Activated T-helper 2 cell treated with anti-CD3 and anti-CD28 coated beads, Interferon-gamma antibody, Interleukin-2, Interleukin-4, amounts not matched to agents 10 μg/mL and 5 μg/mL and 100 μg/mL, durations not matched to agents 14 hours and 24 hours and 36 hours (primary cell): ENCODE results near the gene PRLH. TPM values are rescaled to one million over a fixed set of nuclear protein-coding genes. Genes with fewer than 3 reads are reported as not detected.

Experiments
- DNase-seq: peaks from one replicate; pipeline ENCODE4 v3.0.0; 2021; ENCODE audit warnings: low spot score
- H3K27ac Mint-ChIP-seq: one replicate; pipeline ENCODE4 v1.8.0; 2021; ENCODE audit warnings: mixed read lengths
- H3K27me3 Mint-ChIP-seq: one replicate; pipeline ENCODE4 v1.8.0; 2021; ENCODE audit warnings: low read depth, mixed read lengths
- H3K36me3 Mint-ChIP-seq: one replicate; pipeline ENCODE4 v1.8.0; 2021; ENCODE audit warnings: low read depth, mixed read lengths
- H3K4me1 Mint-ChIP-seq: one replicate; pipeline ENCODE4 v1.8.0; 2021; ENCODE audit warnings: low read depth, mixed read lengths
- H3K4me3 Mint-ChIP-seq: one replicate; pipeline ENCODE4 v1.8.0; 2021; ENCODE audit warnings: low read depth, mild to moderate bottlenecking, moderate library complexity, mixed read lengths
- H3K9me3 Mint-ChIP-seq: one replicate; pipeline ENCODE4 v1.8.0; 2021; ENCODE audit warnings: mixed read lengths
- intact Hi-C: fragments of 100-400 bp; cut with micrococcal nuclease; formaldehyde crosslinking; loops from one replicate; pipeline ENCODE4 v1.15.1; 2023
- total RNA-seq: library from RNA; stranded (reverse); gene quantifications from 2 replicates; pipeline ENCODE4 v1.2.3, GENCODE V29; 2022

PRLH gene
- not detected in 2 replicates for total RNA-seq

DNA sequence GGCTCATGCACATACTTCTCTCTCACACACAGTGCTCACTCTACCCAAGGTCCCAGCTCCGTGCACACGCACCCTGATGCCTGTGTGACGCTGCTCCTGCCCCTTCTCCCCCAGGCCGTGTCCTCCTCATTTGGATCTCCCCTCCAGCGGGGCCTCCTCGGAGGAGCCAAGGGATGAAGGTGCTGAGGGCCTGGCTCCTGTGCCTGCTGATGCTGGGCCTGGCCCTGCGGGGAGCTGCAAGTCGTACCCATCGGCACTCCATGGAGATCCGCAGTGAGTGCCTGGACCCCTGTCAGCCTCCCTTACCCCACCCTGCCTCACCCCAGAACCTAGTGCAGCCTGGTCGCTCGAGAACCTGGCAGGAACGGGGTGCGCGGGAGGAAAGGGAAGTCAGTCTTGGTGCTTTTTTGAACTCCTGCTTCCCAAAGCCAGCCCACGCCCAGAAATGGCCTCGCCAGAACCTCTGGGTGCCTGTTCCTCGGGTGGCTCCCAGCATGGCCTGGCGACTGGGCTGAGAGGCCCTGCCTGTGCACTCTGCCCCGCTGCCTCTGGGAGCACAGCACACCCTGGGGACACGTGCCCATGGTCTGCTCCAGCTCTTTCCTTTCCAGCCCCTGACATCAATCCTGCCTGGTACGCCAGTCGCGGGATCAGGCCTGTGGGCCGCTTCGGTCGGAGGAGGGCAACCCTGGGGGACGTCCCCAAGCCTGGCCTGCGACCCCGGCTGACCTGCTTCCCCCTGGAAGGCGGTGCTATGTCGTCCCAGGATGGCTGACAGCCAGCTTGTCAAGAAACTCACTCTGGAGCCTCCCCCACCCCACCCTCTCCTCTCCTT is at the start of gene PRLH:
PRLH (plus strand) TSS at position 174 of the 835 bp plus-strand sequence; CDS start at position 174, 0 bp downstream.
- no peak within 1 kb of the TSS for H3K4me3 Mint-ChIP-seq
- intact Hi-C loops: no loop called here
- H3K4me1 Mint-ChIP-seq: no peaks in the 10 kb centered on the region
- no peaks in the 10 kb centered on the region for H3K36me3 Mint-ChIP-seq
- H3K27ac Mint-ChIP-seq: no peak within 1 kb of the TSS
- H3K9me3 Mint-ChIP-seq: no peaks in the 10 kb centered on the region
- H3K27me3 Mint-ChIP-seq: peaks cover 3% of the 10 kb centered on the region
- DNase-seq: no peak

GRCh38 chr2:237517163-237517562 is 49.2 kb upstream of the PRLH start:
- H3K9me3 Mint-ChIP-seq: no peaks in the 10 kb centered on the region
- no peaks in the 10 kb centered on the region for H3K4me1 Mint-ChIP-seq
- intact Hi-C loops: loop anchor here (10.0 kb wide), 1 partner anchor 258 kb away; no protein-coding TSS in a partner anchor
- H3K36me3 Mint-ChIP-seq: no peaks in the 10 kb centered on the region
- DNase-seq: no peak
- no peaks in the 10 kb centered on the region for H3K27me3 Mint-ChIP-seq
- no peak overlapping the region for H3K4me3 Mint-ChIP-seq
- H3K27ac Mint-ChIP-seq: no peak overlapping the region

DNA sequence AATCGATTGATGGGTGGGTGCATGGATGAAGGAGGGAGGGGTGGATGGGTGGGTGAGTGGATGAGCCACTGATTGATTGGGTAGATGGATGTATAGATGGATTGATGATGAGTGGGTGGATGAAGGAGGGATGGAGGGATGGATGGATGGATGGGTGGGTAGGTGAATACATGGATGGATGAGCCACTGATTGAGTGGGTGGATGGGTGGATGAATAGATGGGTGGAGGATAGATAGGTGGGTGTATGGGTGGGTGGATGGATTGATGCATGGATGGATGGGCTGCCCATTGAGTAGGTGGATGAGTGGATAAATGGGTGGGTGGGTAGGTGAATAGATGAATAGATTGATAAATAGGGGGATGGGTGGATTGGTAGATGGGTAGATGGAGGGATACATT is 48.4 kb upstream of the PRLH start:
- no peak overlapping the region for H3K4me3 Mint-ChIP-seq
- no peaks in the 10 kb centered on the region for H3K36me3 Mint-ChIP-seq
- no peak overlapping the region for H3K27ac Mint-ChIP-seq
- DNase-seq: no peak
- H3K9me3 Mint-ChIP-seq: no peaks in the 10 kb centered on the region
- intact Hi-C loops: loop anchor here (10.0 kb wide), 1 partner anchor 257 kb away; no protein-coding TSS in a partner anchor
- no peaks in the 10 kb centered on the region for H3K4me1 Mint-ChIP-seq
- no peaks in the 10 kb centered on the region for H3K27me3 Mint-ChIP-seq

GRCh38 chr2:237519506-237520245 is 46.7 kb upstream of the PRLH start:
- no peak for DNase-seq
- intact Hi-C loops: loop anchor here (10.0 kb wide), 1 partner anchor 255 kb away; no protein-coding TSS in a partner anchor
- Mint-ChIP-seq H3K4me3 (no peak overlapping the region), H3K36me3 (no peaks in the 10 kb centered on the region), H3K9me3 (no peaks in the 10 kb centered on the region), H3K27ac (no peak overlapping the region), H3K4me1 (no peaks in the 10 kb centered on the region), H3K27me3 (no peaks in the 10 kb centered on the region)

DNA sequence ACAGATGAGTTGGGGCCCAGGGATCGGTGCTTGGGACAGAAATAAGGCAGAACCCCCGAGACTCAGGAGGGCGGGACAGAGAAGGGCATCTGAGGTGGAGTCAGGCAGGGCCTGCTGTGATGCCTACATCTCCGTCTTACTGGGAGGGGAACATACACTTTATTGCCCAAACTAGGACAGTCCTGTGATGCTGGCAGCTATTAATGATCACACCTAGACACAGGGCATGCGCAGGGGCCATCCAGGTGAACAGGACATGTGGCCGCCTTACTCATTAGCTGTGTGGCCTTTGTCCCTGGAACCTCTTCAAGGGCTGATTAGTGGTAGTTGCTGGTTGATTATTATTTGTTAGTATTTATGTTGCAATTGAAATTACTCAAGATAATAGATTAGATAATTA is 46.1 kb upstream of the PRLH start:
- H3K9me3 Mint-ChIP-seq: no peaks in the 10 kb centered on the region
- no peaks in the 10 kb centered on the region for H3K4me1 Mint-ChIP-seq
- H3K27ac Mint-ChIP-seq: no peak overlapping the region
- no peak overlapping the region for H3K4me3 Mint-ChIP-seq
- DNase-seq: no peak
- no peaks in the 10 kb centered on the region for H3K36me3 Mint-ChIP-seq
- H3K27me3 Mint-ChIP-seq: no peaks in the 10 kb centered on the region
- intact Hi-C loops: no loop called here

DNA sequence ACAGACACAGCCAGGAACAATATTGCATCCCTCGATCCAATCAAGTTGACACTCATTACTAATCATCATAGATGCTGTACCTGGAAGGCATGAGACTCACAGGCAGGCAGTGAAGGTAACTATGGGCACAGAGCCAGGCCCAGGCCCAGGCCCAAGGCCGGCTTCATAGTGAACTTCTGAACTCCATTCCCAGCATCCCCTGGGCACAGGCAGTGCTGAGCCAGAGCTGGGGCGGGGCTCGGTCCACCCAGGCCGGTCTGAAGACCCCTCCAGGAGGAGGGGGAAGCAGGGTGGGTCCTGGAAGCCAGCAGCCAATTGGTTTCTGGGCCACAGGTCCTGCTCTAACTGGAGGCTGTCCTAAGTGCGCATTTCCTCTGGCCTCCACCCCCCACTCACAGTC is 41.7 kb upstream of the PRLH start:
- no peaks in the 10 kb centered on the region for H3K36me3 Mint-ChIP-seq
- intact Hi-C loops: no loop called here
- no peaks in the 10 kb centered on the region for H3K27me3 Mint-ChIP-seq
- no peaks in the 10 kb centered on the region for H3K9me3 Mint-ChIP-seq
- H3K4me3 Mint-ChIP-seq: no peak overlapping the region
- no peaks in the 10 kb centered on the region for H3K4me1 Mint-ChIP-seq
- no peak for DNase-seq
- no peak overlapping the region for H3K27ac Mint-ChIP-seq

GRCh38 chr2:237525559-237526157 is 40.7 kb upstream of the PRLH start:
- H3K4me1 Mint-ChIP-seq: no peaks in the 10 kb centered on the region
- no peaks in the 10 kb centered on the region for H3K36me3 Mint-ChIP-seq
- H3K27ac Mint-ChIP-seq: no peak overlapping the region
- intact Hi-C loops: no loop called here
- H3K9me3 Mint-ChIP-seq: no peaks in the 10 kb centered on the region
- DNase-seq: no peak
- H3K27me3 Mint-ChIP-seq: no peaks in the 10 kb centered on the region
- no peak overlapping the region for H3K4me3 Mint-ChIP-seq

GRCh38 chr2:237527233-237527632 is 39.1 kb upstream of the PRLH start:
- intact Hi-C loops: no loop called here

GRCh38 chr2:237527766-237528165 is 38.6 kb upstream of the PRLH start:
- no peaks in the 10 kb centered on the region for H3K36me3 Mint-ChIP-seq
- H3K4me1 Mint-ChIP-seq: no peaks in the 10 kb centered on the region
- DNase-seq: no peak
- no peaks in the 10 kb centered on the region for H3K27me3 Mint-ChIP-seq
- H3K4me3 Mint-ChIP-seq: no peak overlapping the region
- no peaks in the 10 kb centered on the region for H3K9me3 Mint-ChIP-seq
- no peak overlapping the region for H3K27ac Mint-ChIP-seq
- intact Hi-C loops: no loop called here

More at GRCh38 chr2:237527233-237527632, 39.1 kb upstream of the PRLH start:
- Mint-ChIP-seq H3K27ac (no peak overlapping the region), H3K4me1 (no peaks in the 10 kb centered on the region), H3K4me3 (no peak overlapping the region), H3K9me3 (no peaks in the 10 kb centered on the region), H3K27me3 (no peaks in the 10 kb centered on the region), H3K36me3 (no peaks in the 10 kb centered on the region)
- no peak for DNase-seq

DNA sequence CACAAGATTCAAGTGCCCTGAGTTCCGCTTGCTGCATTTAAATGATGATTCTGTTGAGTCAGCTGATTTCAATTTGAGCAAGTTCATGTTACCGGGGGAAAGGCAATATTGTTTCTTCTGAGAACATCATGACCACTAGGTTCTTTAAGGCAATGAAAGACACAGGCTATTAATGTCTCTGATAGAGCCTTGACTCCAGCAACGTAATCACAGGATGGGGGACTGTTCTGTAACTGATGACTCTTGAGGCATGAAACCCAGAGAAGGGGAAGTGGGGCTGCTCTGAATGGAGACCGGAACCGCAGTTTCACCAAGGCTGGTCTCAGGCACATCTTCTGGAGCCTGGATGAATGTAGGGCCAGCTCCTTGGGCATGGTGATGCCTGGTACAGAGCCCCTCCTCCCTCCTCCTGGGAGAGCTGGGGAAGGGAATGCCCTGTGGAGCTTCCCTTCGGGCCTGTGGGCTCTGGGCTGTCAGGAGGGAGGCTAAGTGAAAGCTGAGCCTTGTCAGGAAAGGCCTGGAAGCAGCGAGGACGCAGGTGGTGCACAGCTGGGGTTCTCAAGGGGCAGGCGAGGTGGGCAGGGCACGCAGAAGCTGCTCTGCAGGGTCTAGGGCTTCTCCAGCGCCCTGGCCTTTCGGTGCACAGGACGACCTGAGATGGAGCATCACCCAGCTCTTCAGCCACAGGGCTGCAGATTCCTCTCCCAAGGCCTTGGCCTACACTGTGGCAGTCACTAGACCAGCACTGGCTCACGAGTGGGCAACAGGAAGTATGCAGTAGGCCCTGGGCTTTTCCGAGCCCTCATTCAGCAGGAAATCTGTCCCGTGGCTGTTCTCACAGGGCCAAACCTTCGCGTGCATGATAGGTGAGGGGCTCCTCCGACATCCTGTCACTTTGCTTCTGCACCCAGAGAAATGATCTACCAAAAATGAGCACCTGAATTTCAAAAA is 36.6 kb upstream of the PRLH start:
- H3K36me3 Mint-ChIP-seq: no peaks in the 10 kb centered on the region
- intact Hi-C loops: no loop called here
- H3K4me1 Mint-ChIP-seq: no peaks in the 10 kb centered on the region
- DNase-seq: no peak
- no peak overlapping the region for H3K4me3 Mint-ChIP-seq
- no peak overlapping the region for H3K27ac Mint-ChIP-seq
- no peaks in the 10 kb centered on the region for H3K27me3 Mint-ChIP-seq
- H3K9me3 Mint-ChIP-seq: no peaks in the 10 kb centered on the region

GRCh38 chr2:237530472-237531433 is 35.6 kb upstream of the PRLH start:
- H3K4me1 Mint-ChIP-seq: no peaks in the 10 kb centered on the region

More at GRCh38 chr2:237530472-237531433, 35.6 kb upstream of the PRLH start:
- intact Hi-C loops: no loop called here
- Mint-ChIP-seq H3K27ac (no peak overlapping the region), H3K9me3 (no peaks in the 10 kb centered on the region), H3K27me3 (no peaks in the 10 kb centered on the region), H3K36me3 (no peaks in the 10 kb centered on the region), H3K4me3 (no peak overlapping the region)
- no peak for DNase-seq
